Tibial nerve (tissue), 4 donors: ENCODE data around the gene MATN3. TPM values are rescaled to one million over a fixed set of nuclear protein-coding genes. Genes with fewer than 3 reads are reported as not detected.
"Not testable (repeated sequence)": the region's sequence is repeated elsewhere in the genome, so short reads cannot be mapped to it uniquely, and the experiment has no call there.

ENCODE experiments used
- DNase-seq, 2 donors: peaks; one replicate each; pipeline ENCODE4 v3.0.0-alpha.2; 2019; ENCODE audit warnings: low spot score in 2 of 2
- H3K27ac ChIP-seq, 4 donors: fragments of 200-600 bp; sonication (generic) in 3 of 4; one replicate each; pipeline ENCODE4 v1.5.1; 2017 to 2019; ENCODE audit warnings: mild to moderate bottlenecking in 1 of 4
- H3K27me3 ChIP-seq, 2 donors: fragments of 200-600 bp; sonication (generic) in 1 of 2; one replicate each; pipeline versions ENCODE4 v1.5.1 to v1.6.0; 2017 to 2019
- H3K36me3 ChIP-seq, 3 donors: fragments of 200-600 bp; sonication (generic); one replicate each; pipeline ENCODE4 v1.5.1; 2018 to 2019
- H3K4me1 ChIP-seq, 4 donors: fragments of 200-600 bp; sonication (generic) in 3 of 4; one replicate each; pipeline ENCODE4 v1.5.1; 2017 to 2019
- H3K4me3 ChIP-seq, 4 donors: fragments of 200-600 bp; sonication (generic) in 3 of 4; one replicate each; pipeline ENCODE4 v1.5.1; 2017 to 2019; ENCODE audit warnings: mild to moderate bottlenecking in 1 of 4, moderate library complexity in 1 of 4
- H3K9me3 ChIP-seq, 4 donors: fragments of 200-600 bp; sonication (generic) in 3 of 4; one replicate each; pipeline ENCODE4 v1.5.1; 2017 to 2019
- CTCF ChIP-seq, 5 experiments: fragments of 200-600 bp in 3 of 5; fragments of 450-650 bp in 2 of 5; sonication (generic) in 3 of 5; IDR thresholded peaks; one replicate each; pipeline ENCODE4 v1.5.1; 2016 to 2019; ENCODE audit warnings: antibody characterized with exemption in 5 of 5, mild to moderate bottlenecking in 3 of 5, moderate library complexity in 2 of 5
- EP300 ChIP-seq, 2 donors: sonication (generic); formaldehyde crosslinking; IDR thresholded peaks; one replicate each; pipeline ENCODE4 v1.6.1; 2017; ENCODE audit warnings: antibody characterized with exemption in 2 of 2, mild to moderate bottlenecking in 1 of 2
- POLR2A ChIP-seq, 2 donors: fragments of 450-650 bp; IDR thresholded peaks; one replicate each; pipeline ENCODE4 v1.6.1; 2017; ENCODE audit warnings: antibody characterized with exemption in 2 of 2, mild to moderate bottlenecking in 2 of 2, moderate library complexity in 2 of 2
- WGBS, 2 donors: methylation state at CpG; one replicate each; pipeline ENCODE4 v1.1.5; 2018; 5-methylcytosine and 5-hydroxymethylcytosine counted together
- total RNA-seq, 4 donors: library from RNA; depleted of rRNA; stranded (reverse); fragments of >200 nt; gene quantifications; one replicate each; pipeline ENCODE4 v1.1.0, GENCODE V29; 2016

MATN3 gene
- total RNA-seq, 4 donors from 2014 or later, result 11.4 to 35.2 (median 29.8) TPM

- no peaks in the 10 kb centered on the region for H3K9me3 ChIP-seq
- peak overlapping the region; percentile 96 to 100 (median 97) for H3K27ac ChIP-seq
- H3K27me3 ChIP-seq, result no peaks in the 10 kb centered on the region
- TF ChIP-seq POLR2A (IDR thresholded peaks at IDR 0.05), result peak in 1 of 2 donors; percentile 9
- TF ChIP-seq CTCF (IDR thresholded peaks at IDR 0.05), result peak in 1 of 5 experiments; percentile 6
- TF ChIP-seq EP300 (IDR thresholded peaks at IDR 0.05), result peak in 1 of 2 donors; percentile 59
- H3K36me3 ChIP-seq, result no peaks in the 10 kb centered on the region
- H3K4me1 ChIP-seq, result peaks cover 0 to 50% (median 13%) of the 10 kb centered on the region in 4 donors
- WGBS, 2 donors, result 0% methylated on average over 44 to 46 of the region's 47 CpGs
- peak overlapping the region; percentile 65 to 86 (median 74) for H3K4me3 ChIP-seq
- DNase-seq, result peak in 1 of 2 donors; percentile 53
Observed at GRCh38 chr2:20050646-20051531, 38.4 kb upstream of the MATN3 start.

- 1% methylated on average over 10 of the region's 10 CpGs for WGBS, 2 donors
- no peaks in the 10 kb centered on the region for H3K9me3 ChIP-seq
- peak overlapping the region; percentile 96 to 100 (median 97) for H3K27ac ChIP-seq
- no peaks in the 10 kb centered on the region for H3K27me3 ChIP-seq
- peaks cover 0 to 57% (median 15%) of the 10 kb centered on the region in 4 donors for H3K4me1 ChIP-seq
- DNase-seq, result peak in 1 of 2 donors; percentile 42
- no peaks in the 10 kb centered on the region for H3K36me3 ChIP-seq
- peak overlapping the region; percentile 65 to 86 (median 74) for H3K4me3 ChIP-seq
- TF ChIP-seq POLR2A (IDR thresholded peaks at IDR 0.05) (peak in 1 of 2 donors; percentile 25), EP300 (IDR thresholded peaks at IDR 0.05) (no peak)
Observed at GRCh38 chr2:20050104-20050645, 37.7 kb upstream of the MATN3 start.

GRCh38 chr2:20049637-20050036, 37.2 kb upstream of the MATN3 start:
- TF ChIP-seq EP300 (IDR thresholded peaks at IDR 0.05) (no peak), CTCF (IDR thresholded peaks at IDR 0.05) (no peak), POLR2A (IDR thresholded peaks at IDR 0.05) (no peak)
- WGBS, 2 donors, result 1 to 3% methylated on average over 4 of the region's 4 CpGs
- Histone ChIP-seq H3K4me1 (peaks cover 0 to 62% (median 18%) of the 10 kb centered on the region in 4 donors), H3K9me3 (no peaks in the 10 kb centered on the region), H3K27ac (peak overlapping the region; percentile 96 to 100 (median 97)), H3K4me3 (peak overlapping the region; percentile 65 to 86 (median 74)), H3K36me3 (no peaks in the 10 kb centered on the region), H3K27me3 (no peaks in the 10 kb centered on the region)
- peak in 1 of 2 donors; percentile 22 for DNase-seq

DNA sequence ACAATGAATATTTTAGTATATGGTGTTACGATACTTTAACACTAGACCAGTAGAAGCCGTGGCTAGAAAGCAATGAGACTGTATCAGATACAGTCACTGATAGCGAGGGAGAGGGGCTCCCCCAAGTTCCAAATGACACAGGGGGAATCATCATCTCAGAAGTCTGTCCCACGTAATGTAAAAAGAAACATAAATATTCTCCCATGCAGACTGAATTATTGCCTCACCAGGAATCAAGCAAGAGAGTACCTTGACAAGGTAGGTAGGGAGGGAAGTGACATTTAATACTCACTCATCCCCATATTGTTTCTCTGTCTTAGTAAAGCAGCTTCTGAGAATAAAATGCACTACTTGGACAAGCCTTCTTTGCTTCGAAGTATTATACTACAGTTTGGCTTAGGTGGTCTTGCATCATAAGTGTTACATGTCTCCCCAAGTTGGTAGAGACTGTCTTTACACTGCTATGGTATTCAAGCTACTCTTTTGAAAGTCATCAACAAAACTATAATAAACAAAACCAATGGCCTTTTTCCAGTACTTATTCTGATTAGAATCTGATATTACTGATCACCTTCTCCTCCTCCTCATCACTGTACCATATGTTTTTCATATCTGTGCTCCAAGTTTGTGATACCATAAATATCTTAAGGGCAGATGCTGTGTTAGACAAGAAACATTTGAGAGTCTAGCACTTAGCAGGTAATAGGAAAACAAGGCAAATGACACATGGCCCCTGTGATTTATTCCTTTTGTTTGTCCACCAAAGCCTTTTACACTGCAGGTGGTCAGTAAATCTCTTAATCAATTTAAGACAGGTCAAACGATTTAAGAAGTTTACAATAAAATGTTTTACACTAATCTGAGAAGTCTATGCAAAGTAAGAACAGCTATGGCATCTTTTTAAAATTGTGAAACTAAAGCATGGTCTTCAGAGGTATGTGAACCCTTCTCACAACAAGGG, 36.3 kb upstream of the MATN3 start:
- H3K27me3 ChIP-seq, result no peaks in the 10 kb centered on the region
- peak overlapping the region in 2 of 4 donors; percentile 70 to 86 for H3K4me3 ChIP-seq
- H3K4me1 ChIP-seq, result peaks cover 0 to 71% (median 25%) of the 10 kb centered on the region in 4 donors
- no peaks in the 10 kb centered on the region for H3K36me3 ChIP-seq
- WGBS, 2 donors, result 36 to 48% methylated on average over 6 of the region's 6 CpGs
- TF ChIP-seq CTCF (IDR thresholded peaks at IDR 0.05) (no peak), POLR2A (IDR thresholded peaks at IDR 0.05) (no peak)
- no peaks in the 10 kb centered on the region for H3K9me3 ChIP-seq
- H3K27ac ChIP-seq, result peak overlapping the region; percentile 96 to 100 (median 97)
- DNase-seq, result no peak

DNA sequence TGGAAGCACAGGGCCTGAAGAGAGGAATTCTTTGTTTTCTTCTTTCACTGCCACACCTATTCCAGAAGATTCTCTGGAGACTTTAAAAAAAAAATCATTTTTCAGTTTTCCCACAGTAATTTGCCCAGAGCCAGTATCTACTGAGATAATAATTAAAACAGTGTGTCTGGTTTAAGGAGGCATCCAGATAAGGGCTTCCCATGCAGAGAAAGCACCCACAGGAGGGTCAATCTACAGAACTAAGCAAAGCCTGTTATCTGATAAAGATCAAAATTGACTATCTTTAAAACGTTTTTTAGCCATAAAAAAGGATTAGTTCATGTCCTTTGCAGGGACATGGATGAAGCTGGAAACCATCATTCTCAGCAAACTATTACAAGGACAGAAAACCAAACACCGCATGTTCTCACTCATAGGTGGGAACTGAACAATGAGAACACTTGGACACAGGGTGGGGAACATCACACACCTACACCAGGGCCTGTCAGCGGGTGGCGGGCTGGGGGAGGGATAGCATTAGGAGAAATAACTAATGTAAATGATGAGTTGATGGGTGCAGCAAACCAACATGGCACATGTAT, 33.3 kb upstream of the MATN3 start:
- not testable (repeated sequence) for H3K9me3 ChIP-seq, H3K27me3 ChIP-seq, H3K36me3 ChIP-seq, H3K4me3 ChIP-seq, DNase-seq
- WGBS, 2 donors, result 46 to 56% methylated on average over 4 of the region's 4 CpGs
- peak overlapping the region in 1 of 4 donors; percentile 15 for H3K27ac ChIP-seq
- H3K4me1 ChIP-seq, result peaks cover 0 to 85% (median 45%) of the 10 kb centered on the region in 4 donors
